GM10266 (cell line): ENCODE measurements around the gene PRM1.

Experiments
- DNase-seq: peaks from one replicate; pipeline ENCODE4 v3.0.0; 2012; ENCODE audit errors: extremely low spot score
- TF ChIP-seq, protein P1 (sequence below): IDR thresholded peaks from 2 replicates; pipeline ENCODE4 v1.5.1; 2012; ENCODE audit warnings: mild to moderate bottlenecking, low read depth; ENCODE audit not compliant: control insufficient read depth, insufficient read depth; ENCODE audit errors: missing control alignments

Gene PRM1

DNA sequence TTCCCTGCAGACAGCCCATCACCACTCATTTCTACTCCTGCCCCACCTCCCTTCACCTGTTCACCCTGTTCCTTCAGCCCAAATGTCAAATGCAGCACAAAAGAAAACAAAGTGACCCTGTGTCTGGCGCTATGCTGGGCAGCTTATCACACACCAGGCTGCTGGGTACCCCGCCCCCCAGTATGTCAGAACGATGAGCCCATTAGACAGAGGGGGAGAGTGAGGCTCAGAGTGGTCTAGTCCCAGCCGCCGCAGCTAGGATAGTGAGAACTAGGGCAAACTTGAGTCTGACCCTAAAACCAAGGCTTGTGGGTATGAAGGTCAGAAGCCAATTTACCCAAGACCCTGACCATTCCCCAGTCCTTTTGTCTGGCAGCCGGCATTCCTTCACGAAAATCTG is 16.0 kb downstream of the PRM1 start:
- DNase-seq, result no peak
- TF ChIP-seq, protein P1, sequence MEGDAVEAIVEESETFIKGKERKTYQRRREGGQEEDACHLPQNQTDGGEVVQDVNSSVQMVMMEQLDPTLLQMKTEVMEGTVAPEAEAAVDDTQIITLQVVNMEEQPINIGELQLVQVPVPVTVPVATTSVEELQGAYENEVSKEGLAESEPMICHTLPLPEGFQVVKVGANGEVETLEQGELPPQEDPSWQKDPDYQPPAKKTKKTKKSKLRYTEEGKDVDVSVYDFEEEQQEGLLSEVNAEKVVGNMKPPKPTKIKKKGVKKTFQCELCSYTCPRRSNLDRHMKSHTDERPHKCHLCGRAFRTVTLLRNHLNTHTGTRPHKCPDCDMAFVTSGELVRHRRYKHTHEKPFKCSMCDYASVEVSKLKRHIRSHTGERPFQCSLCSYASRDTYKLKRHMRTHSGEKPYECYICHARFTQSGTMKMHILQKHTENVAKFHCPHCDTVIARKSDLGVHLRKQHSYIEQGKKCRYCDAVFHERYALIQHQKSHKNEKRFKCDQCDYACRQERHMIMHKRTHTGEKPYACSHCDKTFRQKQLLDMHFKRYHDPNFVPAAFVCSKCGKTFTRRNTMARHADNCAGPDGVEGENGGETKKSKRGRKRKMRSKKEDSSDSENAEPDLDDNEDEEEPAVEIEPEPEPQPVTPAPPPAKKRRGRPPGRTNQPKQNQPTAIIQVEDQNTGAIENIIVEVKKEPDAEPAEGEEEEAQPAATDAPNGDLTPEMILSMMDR, result no peak

DNA sequence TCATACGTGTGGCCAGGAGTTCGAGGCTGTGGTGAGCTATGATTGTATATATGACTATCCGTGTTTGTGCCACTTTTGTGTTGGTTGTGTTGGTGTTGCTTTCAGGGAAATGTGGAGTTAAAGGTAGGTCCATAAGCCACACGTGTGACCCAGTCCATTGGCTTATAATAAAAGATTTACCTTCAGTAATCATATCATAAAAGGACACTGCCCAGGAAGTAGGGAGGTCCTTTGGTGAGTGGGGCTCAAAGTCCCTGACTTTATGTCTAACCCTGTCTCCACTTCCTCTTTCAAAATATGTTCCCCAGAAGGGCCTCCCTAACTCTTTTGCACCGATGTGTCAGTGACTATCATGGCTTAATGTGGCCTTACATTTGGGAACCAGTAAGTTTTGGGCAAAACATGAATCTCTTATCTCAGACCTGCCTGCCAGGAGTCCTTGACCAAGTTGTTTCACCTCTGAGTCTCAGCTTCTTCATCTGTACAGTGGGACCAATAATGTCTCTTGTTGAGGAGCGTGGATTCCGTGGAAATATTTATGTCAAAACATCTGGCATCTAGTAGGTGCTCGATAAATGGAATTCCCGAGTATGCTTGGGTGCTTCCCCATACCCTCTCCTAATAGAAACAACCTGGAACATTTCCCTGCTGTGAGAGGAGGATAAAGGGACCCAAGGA is 16.8 kb downstream of the PRM1 start:
- TF ChIP-seq, protein P1, result no peak
- no peak for DNase-seq

DNA sequence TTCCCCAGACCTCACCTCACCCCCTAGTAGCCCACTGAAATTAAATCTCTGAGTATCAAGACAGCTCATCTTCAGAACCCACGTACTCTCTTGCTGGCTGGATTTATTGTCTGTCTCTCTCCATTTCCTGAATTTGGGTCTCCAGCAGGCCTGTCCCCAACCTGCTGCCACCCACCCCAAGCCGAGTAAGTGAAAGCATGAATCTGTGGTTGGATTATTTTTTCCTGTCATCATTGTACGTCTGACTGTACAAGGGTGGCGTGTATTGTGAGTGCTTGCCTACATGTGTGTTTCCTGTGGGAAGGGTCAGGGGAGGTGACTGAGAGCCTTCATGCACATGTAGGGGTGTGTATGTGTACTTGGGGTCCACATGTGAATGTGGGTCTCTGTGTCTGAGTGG is 17.4 kb downstream of the PRM1 start:
- no peak for DNase-seq
- TF ChIP-seq, protein P1, result no peak

- no peak for DNase-seq
- TF ChIP-seq, protein P1, result no peak
These were observed 18.2 kb downstream of the PRM1 start for GRCh38 chr16:11262915-11263314.

- DNase-seq, result no peak
- TF ChIP-seq, protein P1, result no peak
These were observed 20.5 kb downstream of the PRM1 start for GRCh38 chr16:11260596-11260966.

DNA sequence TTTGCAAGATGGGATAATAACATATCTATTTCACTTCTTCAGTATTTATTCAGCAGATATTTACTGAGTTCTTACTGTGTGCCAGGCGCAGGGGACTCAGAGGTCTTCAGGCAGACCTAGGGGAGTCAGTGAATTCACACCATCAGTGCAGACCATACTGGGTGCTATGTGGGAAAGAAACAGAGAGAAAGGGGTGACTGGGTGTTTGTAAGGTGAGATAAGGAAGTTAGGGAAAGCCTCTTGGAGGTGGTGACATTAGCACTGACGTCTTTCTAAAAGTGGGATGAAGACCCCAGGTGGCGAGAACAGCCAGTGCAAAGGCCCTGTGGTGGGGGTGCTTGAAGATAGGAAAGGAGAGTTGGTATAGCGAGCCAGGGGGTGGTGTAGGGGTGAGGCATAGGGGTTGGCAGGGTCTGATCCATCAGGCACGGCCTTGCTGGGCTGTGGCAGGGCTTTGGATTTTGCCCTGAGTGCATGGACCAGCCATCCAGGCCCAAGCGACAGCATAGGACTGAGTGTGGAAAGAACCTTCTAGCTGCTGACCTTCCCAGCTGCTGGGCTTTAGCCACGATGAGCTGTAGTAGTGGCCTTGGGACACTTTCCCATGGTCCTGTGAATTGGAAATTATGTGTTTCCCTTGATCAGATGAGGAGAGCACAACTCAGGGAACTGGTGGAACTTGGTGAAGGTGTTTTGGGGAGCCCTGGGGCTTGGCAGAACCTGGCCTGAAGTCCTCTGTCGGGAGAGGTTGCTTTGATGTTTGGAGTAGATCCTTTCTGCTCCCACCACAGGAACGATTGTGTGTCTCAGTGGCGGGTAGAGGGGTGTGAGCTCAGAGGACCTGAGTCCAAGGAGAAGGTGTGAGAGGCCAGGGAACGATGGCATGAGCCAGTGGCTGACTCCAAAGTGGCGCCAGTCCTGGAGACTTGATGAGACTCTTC is 21.2 kb downstream of the PRM1 start:
- TF ChIP-seq, protein P1, result no peak
- no peak for DNase-seq
